ENCODE measurements around the gene KIF6.

KIF6 gene

DNA sequence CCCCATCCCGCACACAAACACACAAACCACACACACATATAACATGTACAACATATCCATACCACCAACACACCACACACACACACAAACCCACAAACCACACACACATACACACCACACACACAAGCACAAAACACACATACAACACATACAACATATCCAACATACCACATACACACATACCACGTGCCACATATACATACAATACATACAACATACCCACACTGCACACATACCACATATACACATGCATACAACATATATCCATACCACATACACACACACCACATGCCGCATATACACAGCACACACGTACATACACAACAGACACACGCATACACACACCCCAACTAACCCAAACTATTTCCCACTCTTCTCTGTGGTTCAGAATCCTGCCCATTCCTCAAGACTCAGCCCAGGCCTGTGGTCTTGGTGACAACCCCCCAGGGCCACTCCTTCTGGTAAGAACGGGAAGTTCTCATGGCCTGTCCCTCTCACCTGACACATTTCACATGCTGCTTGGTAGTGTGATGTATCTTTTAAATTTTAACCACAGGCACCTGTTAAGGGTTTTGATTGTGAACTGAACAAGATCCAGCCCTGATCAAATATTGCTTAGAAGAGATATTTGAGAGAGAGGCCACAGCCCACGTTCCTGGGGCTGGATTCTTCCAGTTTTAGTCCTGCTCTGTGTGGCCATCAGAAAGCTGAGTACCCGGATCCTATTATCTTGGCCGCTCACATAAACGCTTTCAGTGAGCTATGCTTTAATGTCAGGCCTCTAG is 346.8 kb downstream of the KIF6 start:
- no peak for DNase-seq (ENCODE audit: low read depth in 2 of 2)

DNA sequence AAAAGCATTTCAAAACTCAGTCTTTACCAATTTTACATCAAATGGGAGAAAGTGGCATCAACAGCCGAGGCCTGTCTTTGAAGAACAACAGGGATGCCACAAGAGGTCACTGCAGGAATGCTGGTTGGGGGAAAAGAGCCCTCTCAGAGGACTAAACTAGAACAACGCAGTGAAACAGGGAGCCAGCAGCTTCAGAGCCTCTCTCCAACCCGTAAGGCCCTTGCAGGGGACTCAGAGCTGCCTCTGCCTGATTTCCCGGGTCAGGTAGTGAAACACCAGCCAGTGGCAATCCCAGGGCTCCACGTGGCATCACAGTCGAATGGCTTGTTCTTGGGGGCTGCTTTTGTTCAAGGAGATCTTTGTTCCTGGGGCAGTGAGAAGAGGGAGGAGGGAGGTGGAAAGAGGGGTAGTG is 347.7 kb downstream of the KIF6 start:
- no peak for DNase-seq (ENCODE audit: low read depth in 2 of 2)

DNA sequence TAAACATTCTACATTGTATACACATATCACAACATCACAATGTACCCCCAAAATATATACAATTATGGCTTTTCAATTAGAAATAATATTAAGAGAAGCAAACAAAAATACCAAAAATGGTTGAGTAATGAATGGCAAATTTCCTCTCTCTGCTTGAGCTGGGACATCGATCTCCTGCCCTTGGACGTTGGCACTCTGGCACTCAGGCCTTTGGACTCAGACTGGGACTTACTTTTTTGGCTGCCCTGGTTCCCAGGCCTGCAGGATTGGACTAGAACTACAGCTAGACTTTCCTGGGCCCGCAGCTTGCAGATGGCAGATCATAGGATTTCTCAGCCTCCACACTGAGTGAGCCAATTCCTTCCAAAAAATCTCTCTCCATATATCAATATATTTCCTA is 349.8 kb downstream of the KIF6 start:
- no peak for DNase-seq (ENCODE audit: low read depth in 2 of 2)

DNA sequence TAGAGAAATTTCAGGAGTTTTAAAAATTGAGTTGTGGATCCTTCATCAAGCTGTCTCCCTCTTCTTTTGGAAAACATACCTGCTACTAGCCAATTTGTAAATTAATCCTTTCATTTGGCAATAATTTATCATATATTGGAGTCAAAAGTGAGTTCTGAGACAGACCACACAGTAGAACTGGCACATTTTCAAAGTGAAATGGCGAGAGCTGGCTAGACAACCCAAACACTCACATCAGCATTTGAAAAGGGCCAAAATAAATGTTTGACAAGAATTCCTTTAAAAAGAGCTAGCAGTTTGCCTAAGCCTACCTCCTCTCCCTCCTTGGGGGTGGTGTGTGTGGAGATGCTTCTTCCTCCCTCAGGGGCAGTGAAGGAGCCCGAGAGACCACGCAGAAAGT is 354.8 kb downstream of the KIF6 start:
- DNase-seq (ENCODE audit: low read depth in 2 of 2), result no peak

DNA sequence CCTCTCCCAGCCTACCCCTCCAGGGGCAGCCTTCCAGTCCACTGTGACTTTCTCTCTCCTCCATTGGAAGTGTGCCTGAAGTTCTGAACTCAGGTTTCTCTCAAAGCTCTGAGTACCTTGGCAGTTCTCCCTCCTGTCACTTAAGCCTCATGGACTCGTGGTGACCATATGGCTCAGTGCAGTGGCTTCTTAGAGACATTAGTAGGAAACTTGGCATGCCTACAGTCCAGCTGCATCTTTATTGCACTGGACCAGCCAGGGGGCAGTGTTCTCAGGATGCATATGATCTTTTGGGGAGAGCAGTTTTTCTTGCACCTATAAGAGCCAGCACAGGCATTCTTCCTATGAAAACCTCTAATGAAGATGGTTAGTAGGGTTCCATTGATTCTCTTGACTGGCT is 355.2 kb downstream of the KIF6 start:
- no peak for DNase-seq (ENCODE audit: low read depth in 2 of 2)

DNA sequence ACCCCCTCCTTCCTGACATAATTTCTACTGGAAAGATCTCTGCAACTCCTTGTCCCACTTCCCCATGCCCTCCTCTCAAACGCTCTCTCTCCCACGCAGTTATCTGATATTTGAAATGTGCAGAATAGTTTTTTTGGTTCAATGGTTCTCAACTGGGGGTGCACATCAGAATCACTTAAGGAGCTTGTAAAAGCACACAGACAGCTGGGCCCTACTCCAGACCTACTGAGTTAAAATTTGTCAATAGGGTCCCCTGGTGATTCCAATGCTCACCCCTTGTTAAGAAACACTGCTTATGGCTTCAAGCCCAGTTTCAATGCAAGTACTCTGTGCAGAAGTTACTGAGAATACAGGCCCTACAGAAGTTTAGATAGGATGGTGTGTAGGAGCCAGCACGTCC is 357.5 kb downstream of the KIF6 start:
- DNase-seq (ENCODE audit: low read depth in 2 of 2), result no peak

DNA sequence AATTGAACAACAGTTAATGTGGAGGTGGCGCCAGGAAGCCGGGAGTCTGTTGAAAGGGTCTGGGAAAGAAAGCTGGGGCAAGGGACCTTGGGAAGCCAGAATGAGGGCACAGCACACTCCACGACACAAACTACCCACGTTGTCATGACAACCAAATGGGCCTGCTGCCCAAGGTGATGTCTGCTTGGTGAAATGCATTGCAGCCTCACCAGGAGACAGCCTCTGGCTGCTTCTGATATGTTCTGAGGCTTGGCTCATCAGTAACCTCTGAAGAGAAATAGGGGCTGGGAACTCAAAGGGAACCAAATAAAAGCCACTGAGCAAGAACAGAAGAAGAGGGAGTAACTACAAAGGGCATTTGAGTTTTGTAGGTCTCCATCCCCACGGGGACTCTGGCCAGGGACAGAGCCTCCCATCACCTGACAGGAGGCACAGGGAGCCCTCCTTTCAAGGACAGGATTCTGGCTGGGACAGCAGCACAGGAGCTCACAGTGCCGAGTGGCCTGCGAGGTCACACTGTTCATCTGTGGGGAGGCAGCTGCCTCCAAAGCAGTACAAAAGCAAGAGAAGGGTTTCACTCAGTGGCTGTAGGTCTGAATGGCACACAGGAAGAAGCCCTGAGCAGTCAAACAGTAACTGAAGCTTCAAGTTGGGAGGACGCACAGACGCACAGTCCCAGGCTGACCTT is 358.1 kb downstream of the KIF6 start:
- no peak for DNase-seq (ENCODE audit: low read depth in 2 of 2)

DNA sequence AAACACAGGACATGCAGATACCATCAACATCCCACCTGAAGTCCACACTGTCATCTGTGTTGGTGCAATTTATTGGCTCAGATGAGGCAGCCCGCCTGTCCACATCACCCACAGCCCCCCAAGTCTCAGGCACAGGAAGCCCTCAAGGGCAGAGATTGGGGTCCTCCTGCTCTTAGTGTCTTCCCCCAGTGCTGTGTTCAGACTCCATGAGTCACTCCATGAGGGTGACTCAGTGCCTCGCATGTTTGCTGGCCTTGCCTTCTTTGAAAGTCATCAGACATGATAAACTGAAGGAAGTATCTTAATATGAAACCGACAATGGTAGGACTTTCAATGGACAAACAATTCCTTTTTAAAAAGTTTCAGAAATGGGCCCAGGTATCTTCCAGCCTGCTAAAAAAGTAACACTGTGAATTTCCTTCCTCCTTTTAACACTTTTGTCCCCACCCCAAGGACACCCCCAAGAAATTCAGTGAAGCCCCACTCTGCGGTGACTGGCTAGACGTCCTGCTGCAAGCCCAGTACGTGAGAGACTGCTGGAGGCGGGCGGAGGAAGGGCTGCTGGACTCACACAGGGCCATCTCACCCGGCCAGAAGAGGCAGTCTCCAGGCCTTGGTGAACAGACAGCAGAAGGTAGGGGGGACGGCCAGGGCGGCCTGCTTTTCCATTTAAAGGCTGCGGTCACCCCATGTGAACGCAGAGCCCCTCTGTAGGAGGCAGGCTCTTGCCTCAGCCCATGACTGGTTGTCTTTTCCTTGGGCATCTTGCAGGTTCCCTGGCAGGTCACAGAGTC is 359.7 kb downstream of the KIF6 start:
- DNase-seq (ENCODE audit: low read depth in 2 of 2), result no peak

DNA sequence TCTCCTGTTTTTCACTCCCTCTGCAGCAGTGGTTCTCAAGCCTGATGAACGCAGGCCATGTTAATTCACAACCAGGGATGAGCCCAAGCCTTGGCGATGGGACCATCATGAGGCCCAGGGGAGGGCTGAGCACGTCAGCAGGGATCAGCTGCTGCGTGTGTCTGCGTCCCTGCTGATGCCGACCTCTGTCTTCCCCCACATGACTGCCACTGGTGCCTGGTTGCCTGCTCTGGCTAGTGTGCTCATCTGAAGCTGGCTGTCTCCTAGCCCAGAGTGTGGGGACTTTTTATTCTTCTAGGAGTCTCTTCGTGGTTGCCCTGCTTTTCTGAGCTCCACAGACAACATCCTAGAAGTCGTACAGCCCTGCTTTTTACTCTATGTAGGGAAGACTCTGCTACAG is 361.9 kb downstream of the KIF6 start:
- no peak for DNase-seq (ENCODE audit: low read depth in 2 of 2)

DNA sequence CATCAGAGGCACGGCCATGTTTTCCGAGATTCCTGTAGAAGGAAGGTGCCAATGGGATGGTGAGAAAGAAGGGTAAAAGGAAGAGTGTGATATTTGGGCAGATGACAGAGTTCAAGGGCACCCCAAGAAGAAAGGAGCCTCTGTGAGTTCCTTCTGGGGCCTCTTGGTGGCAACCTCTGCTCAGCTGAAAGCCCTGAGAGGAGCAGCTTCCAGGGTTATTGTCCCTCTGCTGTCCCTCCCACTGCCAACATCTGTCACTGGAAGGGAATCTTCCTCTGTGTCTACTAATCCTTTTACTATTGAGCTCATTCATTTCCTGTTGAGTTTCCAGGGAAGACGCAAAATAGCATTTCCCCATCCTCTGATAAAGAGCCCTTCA is 362.7 kb downstream of the KIF6 start:
- no peak for DNase-seq (ENCODE audit: low read depth in 2 of 2)

DNA sequence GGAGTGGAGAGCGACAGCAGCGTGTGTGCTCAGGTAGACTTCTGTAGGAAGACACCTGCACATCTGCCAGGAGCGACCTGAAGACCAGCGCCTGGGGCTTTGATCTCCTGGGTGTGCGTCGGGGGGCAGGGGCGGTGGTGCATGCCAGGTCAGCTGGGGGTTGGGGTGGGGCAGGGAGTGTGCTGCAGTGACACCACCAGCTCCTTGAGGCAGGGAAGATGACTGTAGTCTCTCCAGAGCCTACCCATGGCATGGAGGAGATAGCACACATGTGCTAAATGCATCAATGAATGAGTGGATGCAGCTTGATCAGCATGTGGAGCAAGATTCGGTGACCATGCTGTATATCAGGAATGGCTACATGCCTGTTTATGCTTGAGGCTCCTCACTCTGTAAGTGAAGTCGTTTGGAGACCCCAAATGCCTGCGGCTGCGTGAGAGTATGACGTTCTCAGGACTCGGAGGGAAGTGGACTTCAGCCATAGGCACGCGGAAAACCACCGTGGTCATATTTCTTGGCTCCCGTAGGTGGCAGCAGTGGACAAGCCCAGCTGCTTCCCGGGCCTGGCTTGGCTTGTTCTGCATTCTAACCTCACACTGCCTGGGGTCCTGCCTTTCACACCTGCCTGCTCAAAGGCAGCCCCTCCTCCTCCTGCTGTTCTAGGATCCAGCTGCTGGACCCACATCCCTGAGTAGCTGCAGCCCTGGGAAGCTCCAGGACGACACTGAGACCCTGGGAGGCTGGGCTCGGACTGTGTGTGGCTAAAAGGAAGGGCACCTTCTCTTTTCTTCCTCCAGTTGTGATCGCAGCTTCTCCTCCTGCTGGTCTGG is 363.3 kb downstream of the KIF6 start:
- peak; percentile 9 to 42 for DNase-seq (ENCODE audit: low read depth in 2 of 2)

DNA sequence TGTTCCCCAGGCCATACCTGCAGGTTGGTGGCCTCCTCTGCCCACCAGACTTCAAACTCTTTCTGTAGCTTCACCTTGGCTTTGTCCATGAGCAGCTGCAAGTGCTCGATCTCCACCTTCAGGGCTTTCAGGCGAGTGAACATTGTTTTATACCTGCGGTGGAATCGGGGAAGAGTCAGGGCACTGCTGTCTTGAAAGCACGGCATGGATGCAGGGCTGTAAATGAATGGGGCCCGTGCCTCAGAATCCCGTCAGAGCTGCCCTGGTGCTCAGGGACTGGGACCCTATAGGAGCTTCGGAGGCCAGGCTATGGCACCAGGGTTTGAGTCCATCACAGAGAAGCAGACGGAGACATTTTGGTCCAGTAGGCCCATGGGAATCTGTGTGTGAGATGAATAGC is 364.8 kb downstream of the KIF6 start:
- no peak for DNase-seq (ENCODE audit: low read depth in 2 of 2)

DNA sequence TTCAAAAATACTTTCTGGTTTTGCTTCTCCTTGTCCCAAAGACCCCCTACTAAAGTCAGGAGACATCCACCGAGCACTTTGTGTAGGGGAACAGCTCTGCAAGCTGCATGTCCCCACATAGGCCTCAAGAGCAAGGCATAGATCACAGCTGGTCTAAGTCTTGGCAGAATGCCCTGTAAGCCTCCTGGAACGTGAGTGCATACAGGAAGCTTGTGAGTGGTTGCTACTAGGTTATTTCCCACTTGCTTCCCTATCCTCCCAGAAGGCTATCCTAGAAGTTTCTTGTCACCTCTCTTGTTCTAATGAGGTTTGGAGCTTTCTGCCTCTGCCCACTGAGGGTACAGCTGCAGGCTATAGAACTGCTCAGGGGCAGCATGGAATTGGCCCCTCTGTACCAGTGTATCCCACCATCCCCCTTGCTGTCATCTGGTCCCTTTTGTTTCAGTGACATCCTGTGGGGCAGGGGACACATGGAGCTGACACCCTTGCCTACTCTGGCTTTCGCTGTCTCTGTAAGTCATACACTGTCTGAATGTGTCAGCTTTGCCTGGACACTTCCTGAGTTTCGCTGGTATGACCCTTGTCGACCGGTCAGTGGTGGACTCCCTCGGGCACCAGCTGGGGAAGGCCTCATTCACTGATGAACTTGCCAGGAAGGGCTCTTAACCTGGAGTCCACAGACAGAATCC is 367.1 kb downstream of the KIF6 start:
- DNase-seq (ENCODE audit: low read depth in 2 of 2), result no peak

DNA sequence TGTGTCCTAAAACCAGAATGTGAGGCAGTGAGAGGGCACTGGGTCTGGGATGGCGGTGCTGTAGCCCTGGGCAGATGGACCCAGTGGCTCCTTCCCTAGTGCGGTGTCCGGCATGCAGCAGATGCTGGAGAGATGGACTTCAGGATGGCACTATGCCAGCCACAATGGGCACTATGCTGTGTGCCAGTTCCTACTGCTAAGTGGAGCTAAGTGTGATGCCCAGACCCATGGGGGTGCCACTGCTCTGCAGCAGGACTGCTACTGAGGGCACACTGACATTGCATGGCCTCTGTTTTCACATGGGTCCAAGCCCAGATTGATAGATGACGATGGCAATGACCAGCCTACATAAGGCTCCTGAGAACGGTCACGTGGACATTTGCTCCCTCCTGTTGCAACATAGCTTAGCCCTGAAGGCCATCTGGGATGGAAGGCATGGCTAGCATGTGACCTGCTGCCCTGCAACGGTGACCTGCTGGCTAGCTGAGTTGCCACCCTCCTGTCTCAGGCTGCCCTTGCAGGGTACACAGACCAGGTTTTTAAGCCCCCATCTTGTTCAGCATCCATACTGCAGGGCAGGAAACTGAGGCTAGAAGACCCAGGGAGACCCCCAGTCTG is 371.4 kb downstream of the KIF6 start:
- no peak for DNase-seq (ENCODE audit: low read depth in 2 of 2)

DNA sequence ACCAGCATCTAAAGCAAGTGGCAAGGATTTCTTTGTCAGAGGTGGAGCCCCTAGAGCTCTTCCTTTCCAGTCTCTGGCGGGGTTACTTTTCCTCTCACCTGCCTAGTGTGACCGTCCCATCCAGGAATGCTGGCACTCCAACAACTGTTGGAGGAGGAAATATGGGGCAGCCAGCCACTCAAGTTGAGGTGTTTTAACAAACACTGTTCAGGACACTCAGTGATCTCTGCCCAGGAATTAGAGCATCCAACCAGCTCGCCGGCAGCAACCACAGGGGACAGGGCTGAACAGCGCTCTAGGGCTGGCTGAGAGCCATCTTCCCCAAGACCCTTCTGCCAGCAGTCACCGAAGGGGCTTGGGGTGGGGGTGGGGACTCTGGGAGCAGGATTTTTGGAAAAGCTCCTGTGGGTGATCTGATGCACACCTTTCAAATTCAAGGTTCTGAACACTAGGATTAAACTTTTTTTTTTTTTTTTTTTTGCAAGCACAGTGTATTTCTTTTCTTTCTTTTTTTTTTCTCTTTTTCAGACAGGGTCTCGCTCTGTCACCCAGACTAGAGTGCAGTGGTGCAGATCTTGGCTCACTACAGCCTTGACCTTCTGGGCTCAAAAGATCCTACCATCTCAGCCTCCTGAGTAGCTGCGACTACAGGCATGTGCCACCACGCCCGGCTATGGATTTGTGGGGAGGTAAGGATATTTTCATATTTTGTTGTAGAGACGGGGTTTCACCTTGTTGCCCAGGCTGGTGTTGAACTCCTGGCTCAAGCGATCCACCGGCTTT is 374.3 kb downstream of the KIF6 start:
- DNase-seq (ENCODE audit: low read depth in 2 of 2), result no peak

DNA sequence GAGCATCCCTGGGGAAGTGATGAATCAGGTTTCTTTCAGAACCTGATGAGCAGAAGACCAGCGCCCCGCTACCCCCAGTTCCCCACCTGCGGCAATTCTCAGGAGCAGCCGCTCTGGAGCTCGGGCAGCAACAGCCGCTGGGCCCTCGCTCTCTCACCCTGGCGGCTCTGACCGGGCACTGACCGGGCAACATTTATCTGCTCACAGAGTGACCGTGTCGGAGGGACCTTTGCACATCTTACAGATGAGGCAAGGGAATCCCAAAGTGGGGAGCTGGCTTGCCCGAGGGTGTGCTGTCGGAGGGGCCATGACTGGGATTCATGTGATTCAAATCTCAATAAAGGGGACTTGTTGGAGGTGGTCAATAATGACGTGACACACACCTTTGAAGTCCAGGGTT is 376.5 kb downstream of the KIF6 start:
- no peak for DNase-seq (ENCODE audit: low read depth in 2 of 2)

DNA sequence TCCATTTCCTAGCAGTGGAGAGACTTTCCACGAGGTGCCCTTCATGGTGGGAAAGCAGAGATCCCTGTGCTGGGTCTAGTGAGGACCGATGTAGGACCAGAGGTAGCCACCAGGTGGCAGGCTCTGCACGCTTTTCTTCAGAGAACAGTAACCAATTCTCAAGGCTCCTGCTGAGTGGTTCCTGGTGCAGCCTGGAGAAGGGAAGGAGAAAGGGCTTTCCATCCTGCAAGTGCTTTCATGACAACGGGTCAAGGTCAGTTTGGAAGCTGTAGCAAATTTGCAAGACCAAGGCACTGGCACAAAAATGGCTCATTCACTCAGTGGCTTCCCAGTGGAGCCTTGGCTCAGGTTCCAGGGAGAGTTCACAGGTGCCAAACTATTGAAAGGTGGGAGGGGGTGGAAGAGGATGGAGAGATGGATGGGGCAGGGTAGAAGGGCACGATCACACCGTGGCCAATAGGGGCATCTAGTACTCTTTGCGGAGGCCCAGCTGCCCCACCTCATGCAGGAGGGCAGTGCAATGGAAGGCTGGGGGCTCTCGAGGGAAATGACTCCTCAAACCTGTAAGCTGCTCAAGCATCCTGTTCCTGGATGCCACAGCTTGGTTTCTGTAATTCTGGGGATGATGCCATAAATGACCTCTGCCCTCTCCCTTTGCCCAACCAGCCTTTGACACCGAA is 377.2 kb downstream of the KIF6 start:
- DNase-seq (ENCODE audit: low read depth in 2 of 2), result peak; percentile 43 to 50

DNA sequence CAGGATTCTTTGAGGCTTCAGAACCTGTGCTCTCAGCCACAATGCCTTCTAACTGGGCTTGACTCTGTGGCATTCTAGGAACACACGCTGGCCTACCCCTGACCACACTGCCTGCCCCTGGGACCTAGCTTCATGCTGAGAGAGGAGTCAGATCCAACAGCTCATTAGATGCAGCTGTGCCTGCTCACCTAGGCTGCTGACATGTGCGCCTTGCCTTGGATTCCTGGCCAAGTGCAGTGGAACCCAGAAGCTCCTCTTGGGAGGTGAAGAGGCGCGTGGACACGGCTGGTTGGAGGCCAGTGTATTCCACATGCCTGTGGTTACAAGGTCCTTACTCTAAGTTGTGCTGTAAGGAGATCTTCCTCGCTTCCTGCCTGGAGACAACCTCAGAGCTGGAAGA is 378.0 kb downstream of the KIF6 start:
- DNase-seq (ENCODE audit: low read depth in 2 of 2), result no peak

DNA sequence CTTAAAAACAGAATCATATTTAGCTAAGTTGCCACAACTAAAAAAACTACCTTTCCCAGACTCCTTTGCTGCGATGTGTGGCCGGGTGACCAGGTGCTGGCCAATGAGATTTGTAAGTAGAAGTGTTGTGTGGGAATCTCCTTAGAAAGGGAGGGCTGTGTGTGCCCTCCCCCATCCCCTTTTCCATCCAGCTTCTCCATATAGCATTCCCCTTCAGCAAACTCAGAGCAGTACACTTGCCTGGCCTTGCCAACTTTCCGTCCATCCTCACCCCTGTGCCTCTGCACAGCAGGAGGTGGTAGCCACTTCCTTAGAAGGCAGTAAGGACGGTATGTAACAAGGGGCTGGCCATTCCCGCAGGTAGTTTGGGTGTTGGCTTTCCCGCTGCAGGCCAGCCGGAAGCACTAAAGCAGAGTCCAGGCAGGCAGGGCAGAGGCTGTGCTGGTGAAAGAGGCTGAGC is 380.4 kb downstream of the KIF6 start:
- no peak for DNase-seq (ENCODE audit: low read depth in 2 of 2)

Data from activated CD4-positive, alpha-beta T cell treated with anti-CD3 and anti-CD28 coated beads for 24 hours (primary cell).